Measurements from ENCODE around the gene ABCC11.

Gene ABCC11

DNA sequence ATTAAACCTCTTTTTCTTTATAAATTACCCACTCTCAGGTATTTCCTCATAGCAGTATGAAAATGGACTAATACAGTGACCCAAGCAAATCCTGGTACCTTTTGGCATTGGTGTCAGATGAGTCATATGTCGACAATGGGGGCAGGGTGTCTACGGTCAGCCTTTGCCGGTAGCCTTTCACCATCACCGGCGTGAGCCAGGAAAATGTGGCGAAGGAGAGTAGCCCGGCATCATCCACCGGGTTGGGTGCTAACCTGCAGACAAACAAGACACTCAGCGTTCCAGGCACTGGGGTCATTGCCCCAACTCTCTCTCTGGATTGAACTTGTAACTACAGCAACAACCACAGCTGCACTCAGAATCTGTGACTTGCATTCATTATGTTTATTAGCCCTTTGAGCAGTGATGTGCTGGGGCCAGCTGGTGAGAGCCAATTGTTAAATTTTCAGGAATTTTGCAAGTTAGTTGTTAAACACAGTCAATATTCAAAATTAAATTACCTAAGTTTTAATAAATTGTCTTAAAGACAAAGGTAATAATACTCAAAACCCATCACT is 103.4 kb downstream of the ABCC11 start:
- TF ChIP-seq CTCF (IDR thresholded peaks at IDR 0.05; ENCODE audit: low read depth, low read length, missing control alignments), result no peak
- no peak for DNase-seq (ENCODE audit: low read depth)
- H3K4me3 ChIP-seq (ENCODE audit: low read depth, low read length), result no peak overlapping the region

DNA sequence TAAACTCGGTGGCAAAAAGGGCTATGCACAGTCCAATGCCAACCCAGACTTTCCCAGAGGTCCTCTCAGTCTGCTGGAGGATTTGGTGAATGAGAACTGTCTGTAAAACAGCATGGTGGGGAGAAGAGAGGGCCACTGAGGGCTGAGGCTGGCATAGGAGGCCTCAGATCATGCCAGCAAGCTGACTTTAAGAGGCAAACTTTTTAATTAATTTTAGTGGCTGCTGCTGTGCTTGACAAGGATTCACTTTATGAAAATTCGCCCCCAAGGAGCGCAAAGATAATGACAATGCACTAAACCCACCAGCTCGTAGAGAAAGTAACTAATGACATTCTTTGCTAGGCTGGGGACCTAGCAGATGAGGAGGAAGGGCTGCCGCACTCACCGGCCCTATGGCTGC is 106.5 kb downstream of the ABCC11 start:
- H3K4me3 ChIP-seq (ENCODE audit: low read depth, low read length), result no peak overlapping the region

GRCh38 chr16:48139517-48139916 is 107.8 kb downstream of the ABCC11 start:
- no peak for TF ChIP-seq CTCF (IDR thresholded peaks at IDR 0.05; ENCODE audit: low read depth, low read length, missing control alignments)
- no peak overlapping the region for H3K4me3 ChIP-seq (ENCODE audit: low read depth, low read length)
- DNase-seq (ENCODE audit: low read depth), result no peak

More for the DNA sequence above, 106.5 kb downstream of the ABCC11 start:
- DNase-seq (ENCODE audit: low read depth), result no peak
- TF ChIP-seq CTCF (IDR thresholded peaks at IDR 0.05; ENCODE audit: low read depth, low read length, missing control alignments), result no peak

DNA sequence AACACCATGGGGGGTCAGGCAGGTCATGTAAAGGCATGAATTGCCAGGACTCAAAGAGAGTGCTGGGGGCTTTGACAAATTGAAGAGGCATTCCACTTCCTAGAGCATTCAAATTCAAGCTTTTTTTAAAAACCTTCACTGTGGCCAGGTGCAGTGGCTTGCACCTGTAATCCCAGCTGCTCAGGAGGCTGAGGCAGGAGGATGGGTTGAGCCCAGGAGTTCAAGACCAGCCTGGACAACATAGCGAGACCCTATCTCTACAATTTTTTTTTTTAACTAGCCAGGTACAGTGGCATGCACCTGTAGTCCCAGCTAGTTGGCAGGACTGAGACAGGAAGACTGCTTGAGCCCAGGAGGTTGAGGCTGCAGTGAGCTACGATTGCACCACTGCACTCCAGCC is 108.8 kb downstream of the ABCC11 start:
- H3K4me3 ChIP-seq (ENCODE audit: low read depth, low read length), result no peak overlapping the region
- DNase-seq (ENCODE audit: low read depth), result no peak
- no peak for TF ChIP-seq CTCF (IDR thresholded peaks at IDR 0.05; ENCODE audit: low read depth, low read length, missing control alignments)

DNA sequence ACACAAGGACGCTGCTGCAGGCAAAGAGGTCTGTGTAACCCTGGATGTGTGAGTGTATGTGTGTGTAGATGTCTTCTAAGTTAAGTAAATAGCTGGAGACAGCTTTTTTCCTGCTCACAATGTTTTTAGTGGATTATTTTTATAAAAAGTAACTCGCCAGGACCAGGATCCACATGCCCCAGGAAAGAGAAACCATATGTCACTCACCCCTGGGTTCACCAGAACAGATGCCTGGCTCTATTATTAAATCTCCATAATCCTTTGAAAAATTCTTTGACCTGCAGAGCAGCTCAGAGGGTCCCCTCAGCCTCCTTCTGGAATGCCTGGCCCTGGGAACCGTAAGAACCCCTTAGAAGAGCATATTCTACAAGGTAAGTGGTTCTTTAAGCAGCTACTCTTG is 109.5 kb downstream of the ABCC11 start:
- no peak for TF ChIP-seq CTCF (IDR thresholded peaks at IDR 0.05; ENCODE audit: low read depth, low read length, missing control alignments)
- H3K4me3 ChIP-seq (ENCODE audit: low read depth, low read length), result no peak overlapping the region
- no peak for DNase-seq (ENCODE audit: low read depth)

DNA sequence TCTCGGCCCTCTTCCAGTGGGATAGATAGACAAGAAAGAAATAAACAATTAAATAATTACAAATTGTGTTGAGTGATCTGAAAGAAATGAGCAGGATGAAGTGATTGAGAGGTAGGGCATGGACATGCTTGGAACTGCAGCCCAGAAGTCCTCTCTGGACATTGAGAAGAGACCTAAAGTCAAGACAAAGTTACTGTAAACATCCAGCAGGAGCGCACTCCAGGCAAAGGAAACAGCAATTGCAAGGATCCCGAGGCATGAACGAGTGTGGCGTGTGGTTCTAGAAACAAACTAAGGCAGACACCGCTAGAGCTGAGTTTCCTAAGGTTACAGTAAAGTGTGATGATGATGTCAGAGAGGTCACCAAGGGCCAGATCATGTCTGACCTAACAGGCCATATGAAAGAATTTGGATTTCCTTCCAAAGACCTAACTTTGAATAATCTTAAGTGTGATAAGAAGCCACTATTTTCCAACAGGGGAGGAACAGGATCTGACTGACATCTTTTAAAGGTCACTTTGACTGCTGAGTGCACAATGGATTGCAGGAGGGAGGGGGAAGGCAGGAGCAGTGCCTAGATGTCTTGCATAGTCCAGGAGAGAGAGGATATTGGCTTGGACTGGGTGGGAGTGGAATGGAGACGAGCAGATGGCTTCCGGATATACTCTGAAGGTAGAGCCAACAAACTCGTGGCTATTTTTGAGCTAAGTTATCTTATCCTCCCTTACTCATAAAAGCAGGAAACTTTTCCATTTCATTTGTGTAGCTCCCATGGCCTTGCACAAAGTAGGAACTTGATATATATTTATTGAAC is 110.6 kb downstream of the ABCC11 start:
- no peak for TF ChIP-seq CTCF (IDR thresholded peaks at IDR 0.05; ENCODE audit: low read depth, low read length, missing control alignments)
- no peak for DNase-seq (ENCODE audit: low read depth)
- no peak overlapping the region for H3K4me3 ChIP-seq (ENCODE audit: low read depth, low read length)
